GM12891 (cell line): ENCODE results near the gene TAF8.

Experiments
- POLR2A ChIP-seq: IDR thresholded peaks from 2 replicates; pipeline ENCODE4 v1.6.1; 2011; ENCODE audit warnings: low read depth, low read length, control low read depth
- POLR2AphosphoS5 ChIP-seq: IDR thresholded peaks from 2 replicates; pipeline ENCODE4 v1.6.1; 2011; ENCODE audit warnings: low read depth, low read length, control low read depth
- POU2F2 ChIP-seq: IDR thresholded peaks from 2 replicates; pipeline ENCODE4 v1.6.1; 2011; ENCODE audit warnings: low read depth, mild to moderate bottlenecking, control low read depth, low read length, moderate library complexity

DNA sequence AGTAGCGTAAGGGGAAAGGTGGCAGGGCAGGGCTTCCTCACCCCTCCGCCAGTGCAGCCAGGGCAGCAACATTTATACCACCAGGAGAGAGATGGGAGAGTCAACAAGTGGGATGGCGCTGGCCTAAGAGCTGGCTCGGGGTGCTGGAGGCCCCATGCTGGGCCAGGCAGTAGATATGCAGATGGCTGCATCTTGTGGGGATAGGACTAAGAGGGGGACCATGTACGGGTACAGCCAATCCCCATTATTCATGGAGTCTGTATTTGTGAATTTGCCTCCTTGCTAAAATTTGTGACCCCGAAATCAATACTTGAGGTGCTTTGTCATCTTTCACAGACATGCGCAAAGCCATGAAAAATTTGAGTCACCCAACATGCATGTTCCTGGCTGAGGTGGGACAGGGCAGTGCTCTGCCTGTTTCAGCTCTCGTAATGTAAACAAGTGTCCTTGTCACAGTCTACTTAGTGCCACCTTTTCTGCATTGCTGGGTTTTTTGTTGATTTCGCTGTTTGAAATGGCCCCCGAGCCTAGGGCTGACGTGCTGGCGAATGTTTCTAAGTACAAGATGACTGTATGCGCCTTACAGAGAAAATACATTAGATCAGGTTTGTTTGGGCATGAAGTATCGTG, 27.5 kb upstream of the TAF8 start:
- TF ChIP-seq POLR2AphosphoS5 (no peak), POLR2A (no peak), POU2F2 (no peak)
